Colon (tissue), 2 donors: ENCODE results near the gene CD151.

Experiments used
- FAIRE-seq: peaks from 2 replicates; lab custom pipeline; 2012; peaks lifted over from hg19 to GRCh38; lab: Jason Lieb, UNC
- donor health status: control.
- donor health status: control.

Gene CD151

GRCh38 chr11:871472-871871 is 38.7 kb downstream of the CD151 start:
- FAIRE-seq, result no peak

GRCh38 chr11:872799-873198 is 40.0 kb downstream of the CD151 start:
- no peak for FAIRE-seq

GRCh38 chr11:873706-874105 is 41.0 kb downstream of the CD151 start:
- FAIRE-seq, result no peak

GRCh38 chr11:875203-875602 is 42.5 kb downstream of the CD151 start:
- no peak for FAIRE-seq

- FAIRE-seq, result no peak
Observed at GRCh38 chr11:875769-876301, 43.1 kb downstream of the CD151 start.

- FAIRE-seq, result no peak
Observed at GRCh38 chr11:876545-876944, 43.8 kb downstream of the CD151 start.

- FAIRE-seq, result no peak
Observed at GRCh38 chr11:877565-877964, 44.8 kb downstream of the CD151 start.

- FAIRE-seq, result no peak
Observed at GRCh38 chr11:880447-880846, 47.7 kb downstream of the CD151 start.

GRCh38 chr11:882596-882995 is 49.8 kb downstream of the CD151 start:
- FAIRE-seq, result no peak

- no peak for FAIRE-seq
Observed at GRCh38 chr11:883527-883926, 50.8 kb downstream of the CD151 start.

GRCh38 chr11:884578-885070 is 51.9 kb downstream of the CD151 start:
- FAIRE-seq, result no peak

GRCh38 chr11:886568-886967 is 53.8 kb downstream of the CD151 start:
- no peak for FAIRE-seq

- no peak for FAIRE-seq
Observed at GRCh38 chr11:887589-887988, 54.8 kb downstream of the CD151 start.
